H1 (cell line): ENCODE results near the gene STOML1. TPM values are rescaled to one million over a fixed set of nuclear protein-coding genes. Genes with fewer than 3 reads are reported as not detected.

Source experiments
- CTBP2 ChIP-seq: IDR thresholded peaks from 2 replicates; pipeline ENCODE4 v1.7.0; 2011; ENCODE audit warnings: borderline replicate concordance, mild to moderate bottlenecking, moderate library complexity, mixed read lengths, low read length; ENCODE audit not compliant: insufficient read depth, insufficient read length
- GTF2F1 ChIP-seq: IDR thresholded peaks from 2 replicates; pipeline ENCODE4 v1.6.1; 2012; ENCODE audit warnings: low read depth, low read length, improper control_type of control experiment, borderline replicate concordance
- KDM4A ChIP-seq: IDR thresholded peaks from one replicate; pipeline ENCODE4 v1.7.1; 2012; ENCODE audit warnings: low read depth, mild to moderate bottlenecking, moderate library complexity, low read length, inconsistent platforms; ENCODE audit not compliant: severe bottlenecking
- SIX5 ChIP-seq: IDR thresholded peaks from 2 replicates; pipeline ENCODE4 v1.6.1; 2011; ENCODE audit warnings: mild to moderate bottlenecking, low read depth, low read length
- polyA plus RNA-seq, 7 experiments: library from polyadenylated mRNA; depleted of rRNA in 3 of 7; stranded (reverse) in 5 of 7; unstranded in 2 of 7; fragments of >200 nt in 5 of 7; fragments of 200-250 nt in 2 of 7; gene quantifications; 1 replicate in 5 of 7; 2 replicates in 1 of 7; 4 replicates in 1 of 7; pipeline versions ENCODE4 v1.2.1 to v1.2.3, GENCODE V29; 2011 to 2013; ENCODE audit warnings: missing spikeins in 2 of 7, mixed read lengths in 2 of 7
- total RNA-seq: library from RNA; stranded (reverse); fragmentation: NEBNext Ultra II Directional; extraction: Animal tissue kit (Norgen Biotek cat#: 25700); gene quantifications from 2 replicates; pipeline ENCODE4 v1.2.1, GENCODE V29; 2021
- TF ChIP-seq, protein P1 (sequence below): IDR thresholded peaks from 2 replicates; pipeline ENCODE4 v1.6.1; 2012; ENCODE audit warnings: inconsistent platforms

Gene STOML1
- total and polyA plus RNA-seq, 2 of the 8 experiments (the other 6 are each of a cell fraction or from before 2014, with no cell fraction given) = 2.6 to 3.2 TPM

- no peak for TF ChIP-seq CTBP2
- TF ChIP-seq, protein P1, sequence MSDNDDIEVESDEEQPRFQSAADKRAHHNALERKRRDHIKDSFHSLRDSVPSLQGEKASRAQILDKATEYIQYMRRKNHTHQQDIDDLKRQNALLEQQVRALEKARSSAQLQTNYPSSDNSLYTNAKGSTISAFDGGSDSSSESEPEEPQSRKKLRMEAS = no peak
- TF ChIP-seq SIX5 = no peak
- no peak for TF ChIP-seq GTF2F1
- TF ChIP-seq KDM4A = no peak
- TF ChIP-seq, all 59 proteins: peak for 0
Measured at GRCh38 chr15:73992594-73992898, 451 bp upstream of the STOML1 start (continued).
